ENCODE results near the gene OGFOD1.

DNA sequence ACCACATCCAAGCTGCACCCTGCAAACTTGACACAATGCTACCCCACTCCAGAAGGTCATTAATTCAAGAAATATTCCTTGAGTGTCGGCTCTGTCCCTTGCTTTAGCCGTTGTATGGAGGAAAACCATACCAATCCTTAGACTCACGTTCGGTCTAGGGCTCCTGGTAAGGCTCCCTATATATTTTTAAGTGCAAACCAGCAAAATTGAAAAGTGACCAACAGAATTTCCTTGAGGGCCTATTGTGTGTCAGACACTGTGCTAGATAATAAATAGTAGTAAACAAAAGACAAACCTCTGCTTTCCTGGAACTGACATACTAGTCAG is 68.9 kb downstream of the OGFOD1 start:
- TF ChIP-seq, protein P1, sequence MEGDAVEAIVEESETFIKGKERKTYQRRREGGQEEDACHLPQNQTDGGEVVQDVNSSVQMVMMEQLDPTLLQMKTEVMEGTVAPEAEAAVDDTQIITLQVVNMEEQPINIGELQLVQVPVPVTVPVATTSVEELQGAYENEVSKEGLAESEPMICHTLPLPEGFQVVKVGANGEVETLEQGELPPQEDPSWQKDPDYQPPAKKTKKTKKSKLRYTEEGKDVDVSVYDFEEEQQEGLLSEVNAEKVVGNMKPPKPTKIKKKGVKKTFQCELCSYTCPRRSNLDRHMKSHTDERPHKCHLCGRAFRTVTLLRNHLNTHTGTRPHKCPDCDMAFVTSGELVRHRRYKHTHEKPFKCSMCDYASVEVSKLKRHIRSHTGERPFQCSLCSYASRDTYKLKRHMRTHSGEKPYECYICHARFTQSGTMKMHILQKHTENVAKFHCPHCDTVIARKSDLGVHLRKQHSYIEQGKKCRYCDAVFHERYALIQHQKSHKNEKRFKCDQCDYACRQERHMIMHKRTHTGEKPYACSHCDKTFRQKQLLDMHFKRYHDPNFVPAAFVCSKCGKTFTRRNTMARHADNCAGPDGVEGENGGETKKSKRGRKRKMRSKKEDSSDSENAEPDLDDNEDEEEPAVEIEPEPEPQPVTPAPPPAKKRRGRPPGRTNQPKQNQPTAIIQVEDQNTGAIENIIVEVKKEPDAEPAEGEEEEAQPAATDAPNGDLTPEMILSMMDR (IDR thresholded peaks at IDR 0.05) = no peak
- TF ChIP-seq POLR2A (IDR thresholded peaks at IDR 0.05) = no peak

Measured in ovary (tissue), 3 donors.